GM18498 (cell line): ENCODE results near the gene COPB2.

ENCODE experiments used
- ATAC-seq: cut with Tn5 transposase; IDR thresholded peaks from one replicate; pipeline ENCODE4 v1.9.1; 2021; ENCODE audit warnings: mild to moderate bottlenecking, moderate library complexity; ENCODE audit not compliant: unreplicated experiment

The COPB2 gene

DNA sequence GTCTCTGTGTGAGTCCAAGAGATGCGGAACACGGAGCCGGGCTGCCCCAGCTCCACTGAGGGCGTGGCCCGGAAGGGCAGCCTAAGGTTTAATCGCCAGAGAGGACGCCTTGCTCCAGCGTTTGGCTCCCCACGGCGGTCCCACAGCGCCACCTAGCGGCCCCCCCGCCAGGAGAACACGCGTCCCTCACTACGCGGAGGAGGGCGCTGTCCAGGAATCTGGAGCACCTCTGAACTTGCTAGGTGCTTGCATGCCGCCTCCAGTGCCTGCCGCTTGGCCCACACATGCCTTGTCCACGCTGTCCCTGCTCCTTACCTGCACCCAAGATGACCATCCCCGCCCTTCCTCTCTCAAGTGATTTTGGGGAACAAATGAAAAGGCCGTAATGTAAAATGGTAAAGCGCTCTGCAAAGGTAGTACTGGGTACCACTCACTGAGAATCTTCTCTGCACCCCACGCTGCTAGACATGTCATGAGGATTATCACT, 60.0 kb downstream of the COPB2 start:
- peak; percentile 98 for ATAC-seq

DNA sequence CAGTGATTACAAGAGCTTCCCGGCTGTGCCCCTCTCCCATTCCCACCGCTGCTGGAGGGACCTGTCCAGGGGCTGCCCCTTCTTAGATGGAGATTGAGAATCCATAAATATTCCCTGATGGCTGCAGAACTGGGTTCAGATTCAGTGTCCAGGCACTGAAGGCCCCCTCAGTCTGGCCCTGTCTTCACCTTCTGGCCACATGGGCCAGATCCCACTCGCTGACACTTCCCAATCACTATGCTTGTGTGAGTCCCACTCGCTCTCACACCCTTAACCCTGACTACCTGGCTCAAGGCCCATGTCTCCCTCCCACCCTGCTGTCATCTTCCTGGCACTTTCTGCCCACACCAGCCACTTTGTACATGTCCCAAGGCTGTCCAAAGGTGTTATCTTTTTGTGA, 61.1 kb downstream of the COPB2 start:
- no peak for ATAC-seq

DNA sequence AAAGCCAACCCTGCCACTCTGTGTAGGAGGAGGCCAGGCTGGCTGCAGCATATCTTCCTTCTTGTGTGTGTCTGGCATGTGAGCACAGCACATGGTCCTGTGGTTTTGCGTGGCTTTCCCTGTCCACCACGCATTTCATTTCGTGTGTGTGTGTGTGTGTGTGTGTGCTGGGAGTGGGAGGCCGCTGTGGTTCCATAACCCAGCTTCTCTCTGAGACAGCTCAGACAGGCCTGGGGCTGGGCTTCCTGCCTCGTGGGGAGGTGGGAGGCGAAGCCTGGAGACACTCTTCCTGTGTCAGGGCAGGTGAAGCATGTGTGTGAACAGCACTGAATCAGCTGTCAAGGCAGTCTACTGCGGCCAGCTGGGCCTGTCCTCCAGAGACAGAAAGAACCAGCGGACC, 61.6 kb downstream of the COPB2 start:
- ATAC-seq: no peak

DNA sequence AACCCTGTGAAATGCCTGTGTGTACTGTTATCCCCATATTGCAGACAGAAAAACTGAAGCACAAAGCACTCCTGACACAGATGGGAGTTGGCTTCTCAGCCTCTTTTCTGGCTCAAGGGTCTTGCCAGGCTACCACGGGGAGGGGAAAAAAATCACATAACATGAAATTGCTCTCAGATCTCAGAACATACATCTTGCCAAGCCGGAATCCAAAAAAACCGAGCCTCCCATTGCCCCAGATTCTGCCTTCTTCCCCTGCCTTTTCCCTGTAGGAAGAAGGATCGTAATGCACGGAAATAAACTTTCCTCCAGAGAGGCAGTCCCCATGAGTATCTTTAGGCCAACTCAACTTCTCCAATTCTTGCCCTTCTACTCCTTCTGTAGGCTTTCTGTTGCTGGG, 62.2 kb downstream of the COPB2 start:
- no peak for ATAC-seq

DNA sequence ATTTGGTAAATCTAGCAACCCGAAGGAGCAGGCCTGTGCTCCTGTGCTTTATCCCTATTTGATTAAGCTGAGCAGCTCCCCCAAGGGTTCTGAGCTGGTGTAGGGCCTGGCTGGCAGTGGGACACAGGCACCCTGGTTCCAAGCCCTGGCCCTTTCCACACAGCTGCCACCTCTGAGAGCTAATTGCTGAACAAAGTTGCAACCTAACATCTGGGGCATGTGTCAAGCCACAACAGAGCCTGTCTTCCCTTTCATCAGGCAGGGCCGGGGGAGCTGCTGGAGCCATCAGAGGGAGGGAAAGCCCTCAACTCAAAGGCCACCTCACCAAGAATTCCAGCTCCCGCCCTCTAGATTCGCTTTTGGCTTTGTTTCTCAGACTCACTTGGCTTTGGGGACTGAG, 62.7 kb downstream of the COPB2 start:
- no peak for ATAC-seq

DNA sequence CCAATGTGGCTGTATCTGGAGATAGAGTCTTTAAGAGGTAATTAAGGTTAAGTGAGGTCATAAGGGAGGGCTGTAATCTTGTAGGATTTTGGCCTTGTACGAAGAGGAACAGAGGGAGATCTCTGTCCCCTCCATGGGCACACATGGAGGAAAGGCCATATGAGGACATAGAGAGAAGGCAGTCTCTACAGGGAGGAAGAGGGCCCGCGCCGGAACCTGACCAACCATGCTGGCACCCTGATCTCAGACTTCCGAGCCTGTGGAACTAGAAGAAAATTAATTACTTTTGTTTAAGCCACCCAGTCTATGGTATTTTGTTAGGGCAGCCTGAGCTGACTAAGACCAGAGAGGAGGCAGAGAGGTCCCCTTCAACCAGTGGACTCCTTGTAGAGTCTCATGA, 63.3 kb downstream of the COPB2 start:
- no peak for ATAC-seq

DNA sequence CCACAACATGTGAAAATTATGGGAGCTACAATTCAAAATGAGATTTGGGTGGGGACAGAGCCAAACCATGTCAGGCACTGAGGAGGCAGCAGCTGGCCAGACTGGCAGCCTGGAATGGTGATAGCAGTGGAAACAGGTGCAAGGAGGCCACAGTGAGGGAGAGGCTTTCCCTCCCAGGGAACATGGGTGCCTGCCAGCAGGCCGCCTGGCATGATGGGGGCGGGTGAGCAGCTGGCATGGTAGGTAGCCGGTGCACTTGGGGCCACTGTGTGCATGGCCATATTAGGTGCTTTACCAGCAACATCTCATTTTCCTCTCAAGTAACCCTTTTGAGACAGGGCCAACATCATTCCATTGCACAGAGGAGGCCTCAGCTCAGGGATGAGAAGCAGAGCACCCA, 63.9 kb downstream of the COPB2 start:
- ATAC-seq: no peak

DNA sequence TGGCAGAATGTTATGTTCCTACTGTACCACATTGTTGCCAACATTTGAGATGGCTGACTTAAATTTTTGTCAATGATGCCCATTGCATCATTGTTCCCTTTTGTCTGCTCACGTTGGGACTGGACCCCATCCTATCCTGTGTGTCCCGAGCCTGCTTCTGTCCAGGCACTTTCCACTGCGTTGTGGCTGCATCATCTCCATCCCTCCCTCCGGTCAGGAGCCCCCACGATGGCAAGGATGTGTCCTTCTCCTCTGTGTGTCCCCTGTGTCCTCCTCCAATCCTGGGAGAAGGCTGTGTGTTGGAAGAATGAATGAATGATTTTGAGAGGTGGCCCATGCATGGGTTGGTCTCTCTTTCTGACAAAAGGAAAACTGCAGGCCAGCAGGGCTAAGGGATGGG, 65.0 kb downstream of the COPB2 start:
- ATAC-seq: no peak

DNA sequence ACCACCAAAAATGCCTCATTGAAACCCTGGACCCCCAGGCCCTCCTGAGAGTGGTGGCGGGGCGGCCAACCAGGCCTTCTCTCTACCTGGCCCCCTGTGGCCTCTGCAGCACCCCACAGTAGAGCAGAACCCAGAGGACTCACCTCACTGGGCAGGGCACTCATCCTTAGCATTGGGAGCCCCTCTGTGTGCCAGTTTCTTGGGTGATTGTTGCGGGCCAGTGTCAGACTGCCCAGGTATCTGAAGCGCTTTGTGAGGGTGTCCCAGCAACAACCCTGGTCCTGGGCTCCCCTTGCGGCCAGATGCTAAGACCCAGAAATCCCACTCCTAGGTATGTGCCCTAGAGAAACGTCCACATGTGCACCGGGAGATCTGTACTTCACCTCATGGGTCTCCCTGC, 66.3 kb downstream of the COPB2 start:
- no peak for ATAC-seq

DNA sequence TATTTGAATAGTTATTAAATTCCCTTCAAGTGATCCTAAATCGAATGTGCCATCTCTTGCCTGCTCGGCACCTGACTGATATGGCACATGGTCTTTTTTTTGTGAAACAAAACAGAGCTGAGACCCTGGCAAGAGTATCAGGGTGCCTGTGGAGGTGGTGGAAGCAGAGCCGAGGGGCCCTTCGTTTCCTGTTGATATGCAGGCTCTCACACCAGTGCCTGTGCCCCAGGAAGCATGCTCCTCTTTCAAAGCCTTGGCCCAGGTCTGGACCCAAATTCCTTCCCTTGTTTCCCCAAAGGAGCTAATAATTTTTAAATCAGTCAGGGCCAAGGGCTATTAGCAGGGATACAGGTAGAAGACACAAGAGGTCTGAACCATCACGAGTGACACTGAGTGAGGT, 67.1 kb downstream of the COPB2 start:
- no peak for ATAC-seq

DNA sequence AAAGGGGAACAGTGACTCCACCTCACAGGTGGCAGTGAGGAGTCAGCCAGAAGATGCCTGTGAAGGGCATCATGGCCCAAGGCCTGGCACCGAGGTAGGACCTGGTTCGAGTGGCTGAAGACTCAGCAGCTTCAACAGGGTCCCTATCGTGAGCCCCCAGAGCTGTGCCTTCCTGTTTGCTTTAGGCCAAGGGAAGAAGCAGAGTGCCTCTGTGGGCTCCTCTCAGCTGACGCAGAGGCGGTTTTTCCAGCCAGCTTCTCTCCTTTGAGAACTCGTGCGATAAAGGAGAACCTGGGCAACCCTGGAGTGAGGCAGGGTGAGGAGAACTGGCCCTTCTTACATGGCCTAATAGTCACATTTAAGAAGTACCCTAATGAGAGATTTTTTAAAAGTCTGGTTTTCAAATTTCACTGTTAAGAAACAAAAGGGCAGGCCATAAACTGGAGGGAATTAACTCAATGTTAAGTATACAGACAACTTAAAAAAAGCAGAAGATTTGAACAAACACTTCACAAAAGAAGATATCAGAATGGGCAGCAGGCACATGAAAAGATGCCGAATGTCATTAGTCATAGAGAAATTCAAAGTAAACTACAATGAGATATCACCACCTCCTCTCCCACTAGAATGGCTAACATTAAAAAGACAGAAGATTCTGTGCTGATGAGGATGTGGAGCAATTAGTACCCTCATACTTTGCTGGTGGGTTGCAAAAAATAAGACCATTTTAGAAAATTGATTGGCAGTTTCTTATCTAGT, 68.7 kb downstream of the COPB2 start:
- ATAC-seq: no peak

DNA sequence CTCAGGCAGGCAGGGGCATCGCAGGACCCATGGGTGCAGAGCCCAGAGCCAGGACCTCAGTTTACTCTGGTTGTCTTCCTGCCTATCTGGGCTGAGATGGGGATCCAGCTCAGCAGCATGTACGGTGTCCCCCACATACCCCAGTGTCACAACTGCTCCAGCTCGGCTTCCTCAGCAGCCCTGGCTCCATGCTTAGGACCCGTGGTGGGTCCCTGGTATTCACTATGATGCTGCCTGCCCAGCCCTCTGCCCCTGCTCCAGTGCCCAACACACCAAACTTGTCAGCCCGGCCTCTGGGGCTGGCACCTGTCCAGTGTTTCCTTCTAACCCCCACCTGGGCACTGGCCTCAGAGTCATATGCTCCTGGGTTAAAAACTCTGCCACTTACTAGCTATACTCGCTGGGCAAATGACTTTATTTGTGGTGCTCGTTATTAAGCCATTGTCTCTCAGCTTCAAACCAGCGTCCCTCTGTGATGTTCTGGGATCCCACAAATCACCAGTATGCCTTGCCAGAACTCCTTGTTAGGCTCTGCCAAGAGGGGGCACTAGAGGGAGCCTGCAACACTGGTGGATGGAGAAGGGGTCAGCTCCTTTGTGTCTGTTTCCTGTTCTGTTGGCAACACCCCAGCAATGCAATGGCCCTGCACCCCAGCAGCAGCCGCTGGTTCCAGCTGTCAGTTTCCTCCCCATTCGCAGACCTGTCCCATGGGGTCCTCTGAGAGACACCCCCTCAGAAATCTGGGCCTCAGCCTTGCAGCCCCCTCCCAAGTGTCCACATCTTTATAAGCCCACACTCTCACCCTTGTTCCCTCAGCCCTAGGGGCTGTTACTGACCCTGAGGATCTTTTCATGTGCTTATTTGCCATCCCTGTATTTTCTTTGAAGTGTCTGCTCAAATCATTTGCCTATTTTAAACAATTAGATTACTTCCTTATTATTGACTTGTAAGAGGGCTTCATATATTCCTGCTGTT, 69.7 kb downstream of the COPB2 start:
- no peak for ATAC-seq

DNA sequence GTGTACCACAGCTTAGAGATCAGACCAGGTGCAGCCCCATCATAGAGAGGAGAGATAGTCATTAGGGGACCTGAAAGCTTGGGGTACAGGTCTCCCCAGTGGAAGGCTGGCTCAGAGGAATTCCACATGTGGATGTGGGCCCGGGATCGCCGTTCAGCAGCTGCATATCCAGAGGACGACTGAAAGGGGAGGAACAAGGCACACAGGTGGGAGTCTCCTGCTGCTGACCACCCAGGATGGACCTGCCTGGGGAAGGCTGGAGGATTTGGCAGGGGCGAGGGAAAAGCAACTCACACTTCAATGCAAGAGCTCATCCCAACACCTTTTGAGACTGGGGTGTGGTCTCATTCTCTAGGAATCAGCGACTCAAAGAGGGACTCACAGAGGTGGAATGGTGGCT, 70.6 kb downstream of the COPB2 start:
- ATAC-seq: no peak

DNA sequence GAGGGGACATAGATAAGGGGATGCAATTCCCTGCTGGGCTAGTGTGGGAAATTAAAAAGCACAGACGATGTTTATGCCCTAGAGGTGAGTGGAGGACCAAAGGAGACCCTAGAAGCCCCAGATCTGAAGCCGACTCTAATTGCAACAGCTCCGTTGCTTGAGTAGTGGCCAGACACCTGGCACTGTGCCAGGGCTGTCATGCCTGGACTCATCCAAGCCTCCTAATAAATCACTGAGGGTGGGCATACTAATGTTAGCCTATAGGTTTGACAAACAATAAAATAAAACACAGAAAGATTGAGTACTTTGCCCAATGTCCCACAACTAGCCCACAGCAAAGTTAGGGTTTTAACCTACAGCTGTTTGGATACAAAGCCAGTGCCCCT, 71.0 kb downstream of the COPB2 start:
- ATAC-seq: no peak

DNA sequence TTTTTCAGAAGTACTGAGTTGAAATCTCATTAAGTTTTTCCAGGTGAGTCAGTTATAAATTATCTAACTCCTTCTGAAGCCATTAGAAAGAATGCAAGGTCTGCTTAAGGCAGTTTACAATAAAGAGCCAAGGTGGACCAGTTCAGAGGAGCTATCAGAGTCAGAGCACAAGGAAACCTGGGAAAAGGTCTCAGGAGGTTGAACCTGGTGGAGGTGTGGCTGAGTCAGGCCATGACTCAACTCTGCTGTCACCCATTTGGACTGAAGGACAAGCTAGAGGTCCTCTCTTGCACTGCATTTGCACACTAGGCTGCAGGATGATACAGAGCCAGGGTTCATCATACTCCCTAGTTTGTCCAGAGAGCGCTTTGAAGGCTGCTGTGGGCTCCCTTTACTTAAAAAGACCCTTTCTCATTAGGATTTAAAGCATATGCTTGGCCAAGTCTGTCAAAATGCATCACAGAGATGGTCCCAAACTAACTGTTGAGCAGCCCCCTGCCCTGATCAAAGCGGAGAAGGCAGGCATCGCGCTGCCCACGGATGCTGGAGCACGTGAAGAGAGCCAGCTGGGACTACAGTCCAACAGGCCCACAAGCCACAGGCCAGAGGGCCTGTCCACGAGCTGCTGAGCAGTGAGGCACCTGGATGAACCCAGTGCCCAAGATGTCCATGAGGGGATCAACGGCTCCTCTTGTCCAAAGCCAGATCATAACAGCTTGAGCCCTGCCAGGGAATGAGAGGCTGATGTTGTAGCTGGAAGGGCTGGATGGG, 71.6 kb downstream of the COPB2 start:
- ATAC-seq: no peak

DNA sequence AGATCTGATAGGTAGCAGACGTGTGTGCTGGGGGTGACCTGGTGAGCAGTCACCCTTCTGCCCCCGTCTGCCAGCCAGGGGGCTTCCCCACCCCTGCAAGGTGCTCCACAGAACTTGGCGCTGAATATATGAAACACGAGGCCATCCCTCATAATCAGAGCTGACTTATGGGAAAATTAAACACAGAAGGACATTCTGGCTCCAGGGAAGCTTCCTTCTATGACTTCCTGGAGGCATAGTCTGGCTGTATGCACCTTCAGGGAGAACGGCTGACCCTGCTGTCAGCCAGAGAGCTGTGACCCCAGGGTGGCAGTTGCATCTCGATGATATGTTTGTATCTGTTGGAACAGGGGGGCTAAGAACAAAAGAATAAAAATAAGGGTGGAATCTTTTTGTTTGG, 72.2 kb downstream of the COPB2 start:
- ATAC-seq: no peak

DNA sequence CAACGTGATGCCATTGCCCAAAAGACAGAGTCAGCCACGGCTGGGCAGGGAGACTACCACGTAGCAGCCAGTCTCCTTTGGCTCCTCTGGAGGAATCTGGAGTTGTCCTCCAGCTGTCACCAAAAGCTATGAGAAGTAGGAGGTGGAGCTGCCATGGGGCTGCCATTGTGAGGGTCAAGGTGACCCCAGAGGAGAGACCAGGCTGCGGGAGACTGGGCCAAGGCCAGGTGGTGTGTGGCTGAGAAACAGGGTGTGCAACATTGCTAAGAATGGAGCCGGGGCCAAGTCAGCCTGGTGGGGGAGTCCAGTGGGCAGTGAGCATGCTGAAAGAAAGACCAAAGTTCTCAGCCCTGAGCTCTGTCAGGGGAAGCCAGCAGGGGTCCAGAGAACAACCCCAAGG, 75.5 kb downstream of the COPB2 start:
- ATAC-seq: no peak

DNA sequence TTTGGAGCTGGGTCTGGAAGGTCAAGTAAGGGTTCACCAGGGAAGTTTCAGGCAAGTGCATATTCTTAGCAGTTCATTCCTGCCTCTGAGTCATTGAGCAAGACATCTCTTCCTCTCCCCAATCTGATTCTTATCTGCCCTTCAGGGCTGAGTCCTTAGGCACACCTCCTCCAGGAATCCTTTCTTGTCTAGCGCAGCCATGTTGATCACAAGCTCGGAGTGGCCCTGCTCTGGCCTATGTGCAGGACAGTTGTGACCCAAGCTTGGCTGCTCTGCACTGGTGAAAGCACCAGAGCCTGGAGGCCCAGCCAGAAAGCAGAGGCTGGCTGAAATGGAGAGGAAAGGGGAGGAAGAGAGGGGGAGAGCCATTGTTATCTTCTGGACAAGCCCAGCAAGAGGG, 76.5 kb downstream of the COPB2 start:
- ATAC-seq: no peak

DNA sequence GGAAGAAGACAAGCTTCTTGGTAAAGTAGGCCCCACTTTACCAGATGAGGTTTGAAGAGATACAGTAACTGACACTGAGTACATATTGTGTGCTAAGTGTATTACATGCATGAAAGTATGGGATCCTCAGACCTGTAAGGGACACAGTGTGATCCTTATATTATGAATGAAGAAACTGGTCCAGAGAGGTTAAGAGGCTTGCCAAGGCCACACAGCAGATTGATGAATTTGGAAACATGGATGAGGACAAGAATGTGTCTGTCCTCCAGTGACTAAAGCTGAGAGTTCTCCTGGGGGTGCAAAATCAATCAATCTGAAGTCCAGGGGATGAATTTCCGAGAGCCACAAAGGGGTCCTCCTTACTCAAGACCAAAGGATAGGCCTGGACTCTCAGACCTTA, 77.0 kb downstream of the COPB2 start:
- ATAC-seq: no peak

DNA sequence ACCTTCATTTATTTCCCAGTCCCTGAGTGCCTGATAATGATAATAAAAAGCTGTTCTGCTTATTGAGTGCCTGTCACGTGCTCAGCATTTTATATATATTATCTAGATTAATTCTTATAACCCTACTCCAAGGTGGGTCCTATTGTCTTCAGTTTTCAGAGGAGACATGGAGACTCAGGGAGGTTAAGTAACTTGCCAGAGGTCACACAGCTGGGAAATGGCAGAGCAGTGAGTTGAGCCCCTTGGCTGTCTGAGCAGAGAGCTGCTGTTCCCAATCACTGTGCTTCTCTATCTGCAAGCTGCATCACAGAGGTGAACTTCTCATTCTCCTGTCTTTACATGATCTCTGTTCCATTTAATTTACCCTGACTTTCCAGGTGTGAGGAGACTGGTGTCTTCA, 77.9 kb downstream of the COPB2 start:
- ATAC-seq: no peak

DNA sequence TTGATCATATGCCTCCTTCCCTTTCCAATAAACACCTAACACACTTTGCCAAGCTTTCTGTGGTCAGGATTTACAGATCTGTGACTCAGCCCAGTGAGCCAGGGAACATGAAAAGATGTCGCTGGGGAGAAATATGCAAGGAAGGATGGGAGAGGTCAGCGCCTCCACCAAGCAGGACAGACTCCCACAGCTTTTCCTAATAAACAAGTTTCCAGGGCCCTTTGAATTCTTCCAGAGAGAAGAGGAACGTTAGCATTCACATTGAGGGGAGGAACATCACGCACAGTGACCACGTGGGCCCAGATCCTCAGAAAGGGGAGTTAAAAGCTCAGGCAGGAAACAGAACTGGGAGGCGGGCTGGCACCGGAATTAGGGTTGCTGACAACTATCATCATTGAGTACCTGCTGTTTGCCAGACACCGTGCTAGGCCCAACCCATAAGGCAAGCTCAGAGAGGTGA, 78.9 kb downstream of the COPB2 start:
- no peak for ATAC-seq
